NCI-H226 (cell line): ENCODE measurements around the gene CDC25B.
"Not testable (repeated sequence)": the region's sequence is repeated elsewhere in the genome, so short reads cannot be mapped to it uniquely, and the experiment has no call there.

Source experiments
- DNase-seq: peaks from one replicate; pipeline ENCODE4 v3.0.0-alpha.2; 2015

The CDC25B gene

GRCh38 chr20:3808544-3808943 is 12.4 kb downstream of the CDC25B start:
- no peak for DNase-seq

- peak; percentile 86 for DNase-seq
These were observed 15.6 kb downstream of the CDC25B start for GRCh38 chr20:3811467-3812258.

GRCh38 chr20:3812259-3812681 is 16.2 kb downstream of the CDC25B start:
- DNase-seq: no peak

GRCh38 chr20:3812975-3813847 is 17.1 kb downstream of the CDC25B start:
- no peak for DNase-seq

GRCh38 chr20:3813848-3814581 is 17.9 kb downstream of the CDC25B start:
- no peak for DNase-seq

- DNase-seq: no peak
These were observed 18.9 kb downstream of the CDC25B start for GRCh38 chr20:3814928-3815495.

- no peak for DNase-seq
These were observed 19.7 kb downstream of the CDC25B start for GRCh38 chr20:3815703-3816315.

GRCh38 chr20:3818155-3819151 is 22.3 kb downstream of the CDC25B start:
- peak; percentile 67 for DNase-seq

GRCh38 chr20:3819411-3820047 is 23.4 kb downstream of the CDC25B start:
- DNase-seq: no peak

- DNase-seq: peak; percentile 78
These were observed 24.2 kb downstream of the CDC25B start, which contains the start of gene AP5S1 for GRCh38 chr20:3820048-3820900. TSS of gene AP5S1 (plus strand) at chr20:3820547. CDS start at chr20:3822118, 1,571 bp downstream.

GRCh38 chr20:3820901-3821727 is 25.0 kb downstream of the CDC25B start:
- no peak for DNase-seq

- DNase-seq: no peak
These were observed 25.9 kb downstream of the CDC25B start for GRCh38 chr20:3821996-3822395.

- DNase-seq: no peak
These were observed 27.8 kb downstream of the CDC25B start for GRCh38 chr20:3823881-3824280.

- DNase-seq: no peak
These were observed 29.4 kb downstream of the CDC25B start for GRCh38 chr20:3825526-3825925.

GRCh38 chr20:3826420-3826819 is 30.3 kb downstream of the CDC25B start:
- DNase-seq: no peak

GRCh38 chr20:3828798-3829197 is 32.7 kb downstream of the CDC25B start:
- no peak for DNase-seq

- not testable (repeated sequence) for DNase-seq
These were observed 33.8 kb downstream of the CDC25B start for GRCh38 chr20:3829891-3830290.

- no peak for DNase-seq
These were observed 40.0 kb downstream of the CDC25B start for GRCh38 chr20:3836132-3836531.

GRCh38 chr20:3839328-3839727 is 43.2 kb downstream of the CDC25B start:
- no peak for DNase-seq
